ENCODE results near the gene NEK11. TPM values are rescaled to one million over a fixed set of nuclear protein-coding genes. Genes with fewer than 3 reads are reported as not detected.

Gene NEK11
- total RNA-seq, 2 donors from 2014 or later, result 0.20 to 6.0 TPM

- no peaks in the 10 kb centered on the region for H3K36me3 Mint-ChIP-seq (ENCODE audit: low read depth)
- no peak overlapping the region for H3K4me3 ChIP-seq (ENCODE audit: low read length)
- TF ChIP-seq CTCF (conservative IDR thresholded peaks at IDR 0.05), result no peak
- DNase-seq, result no peak
- no peaks in the 10 kb centered on the region for H3K9me3 ChIP-seq (ENCODE audit: control insufficient read depth, low read length)
- H3K36me3 ChIP-seq (ENCODE audit: control insufficient read depth, insufficient read depth, low read length), result no peaks in the 10 kb centered on the region
- no peaks in the 10 kb centered on the region for H3K4me1 Mint-ChIP-seq
- H3K9ac ChIP-seq (ENCODE audit: extremely low read depth, low read length, poor library complexity, severe bottlenecking), result no peak overlapping the region
- no peak overlapping the region for H3K27ac Mint-ChIP-seq
- 96 to 100% methylated on average over 1 to 2 of the region's 2 CpGs for WGBS, 2 experiments (ENCODE audit: insufficient coverage in 1 of 2, insufficient read length in 1 of 2)
- H3K9me3 Mint-ChIP-seq, result no peaks in the 10 kb centered on the region
- no peaks in the 10 kb centered on the region for H3K4me1 ChIP-seq (ENCODE audit: control insufficient read depth, insufficient read depth, low read length)
- no peaks in the 10 kb centered on the region for H3K27me3 ChIP-seq (ENCODE audit: control insufficient read depth, insufficient read depth, low read length, poor library complexity, severe bottlenecking)
- no peak overlapping the region for H3K27ac ChIP-seq (ENCODE audit: low read depth, low read length)
- H3K4me3 Mint-ChIP-seq, result no peak overlapping the region
- peaks cover 4% of the 10 kb centered on the region for H3K27me3 Mint-ChIP-seq (ENCODE audit: insufficient read depth)
Measured at GRCh38 chr3:131315162-131315561, 288.5 kb downstream of the NEK11 start.

- no peak for TF ChIP-seq CTCF (conservative IDR thresholded peaks at IDR 0.05)
- Mint-ChIP-seq H3K9me3 (no peaks in the 10 kb centered on the region), H3K27me3 (ENCODE audit: insufficient read depth) (peaks cover 4% of the 10 kb centered on the region), H3K4me3 (no peak overlapping the region), H3K27ac (no peak overlapping the region), H3K4me1 (no peaks in the 10 kb centered on the region), H3K36me3 (ENCODE audit: low read depth) (no peaks in the 10 kb centered on the region)
- H3K9ac ChIP-seq (ENCODE audit: extremely low read depth, low read length, poor library complexity, severe bottlenecking), result no peak overlapping the region
- H3K4me1 ChIP-seq (ENCODE audit: control insufficient read depth, insufficient read depth, low read length), result no peaks in the 10 kb centered on the region
- no peak for DNase-seq
- H3K36me3 ChIP-seq (ENCODE audit: control insufficient read depth, insufficient read depth, low read length), result no peaks in the 10 kb centered on the region
- H3K4me3 ChIP-seq (ENCODE audit: low read length), result no peak overlapping the region
- WGBS, 2 experiments (ENCODE audit: insufficient coverage in 1 of 2, insufficient read length in 1 of 2), result 86 to 92% methylated on average over 1 of the region's 2 CpGs
- no peaks in the 10 kb centered on the region for H3K27me3 ChIP-seq (ENCODE audit: control insufficient read depth, insufficient read depth, low read length, poor library complexity, severe bottlenecking)
- H3K27ac ChIP-seq (ENCODE audit: low read depth, low read length), result no peak overlapping the region
- no peaks in the 10 kb centered on the region for H3K9me3 ChIP-seq (ENCODE audit: control insufficient read depth, low read length)
Measured at GRCh38 chr3:131317667-131318066, 291.0 kb downstream of the NEK11 start.

- no peak overlapping the region for H3K4me3 ChIP-seq (ENCODE audit: low read length)
- no peaks in the 10 kb centered on the region for H3K36me3 ChIP-seq (ENCODE audit: control insufficient read depth, insufficient read depth, low read length)
- H3K4me1 Mint-ChIP-seq, result peaks cover 2% of the 10 kb centered on the region
- no peak overlapping the region for H3K4me3 Mint-ChIP-seq
- no peaks in the 10 kb centered on the region for H3K27me3 ChIP-seq (ENCODE audit: control insufficient read depth, insufficient read depth, low read length, poor library complexity, severe bottlenecking)
- peaks cover 3% of the 10 kb centered on the region for H3K36me3 Mint-ChIP-seq (ENCODE audit: low read depth)
- no peaks in the 10 kb centered on the region for H3K4me1 ChIP-seq (ENCODE audit: control insufficient read depth, insufficient read depth, low read length)
- no peak overlapping the region for H3K9ac ChIP-seq (ENCODE audit: extremely low read depth, low read length, poor library complexity, severe bottlenecking)
- WGBS, 2 experiments (ENCODE audit: insufficient coverage in 1 of 2, insufficient read length in 1 of 2), result 76 to 82% methylated on average over 3 of the region's 3 CpGs
- DNase-seq, result no peak
- TF ChIP-seq CTCF (conservative IDR thresholded peaks at IDR 0.05), result no peak
- no peak overlapping the region for H3K27ac Mint-ChIP-seq
- H3K9me3 ChIP-seq (ENCODE audit: control insufficient read depth, low read length), result no peaks in the 10 kb centered on the region
- no peaks in the 10 kb centered on the region for H3K9me3 Mint-ChIP-seq
- H3K27ac ChIP-seq (ENCODE audit: low read depth, low read length), result no peak overlapping the region
- H3K27me3 Mint-ChIP-seq (ENCODE audit: insufficient read depth), result no peaks in the 10 kb centered on the region
Measured at GRCh38 chr3:131323014-131323413, 296.3 kb downstream of the NEK11 start.
